ENCODE data around the gene BAG3.

Gene BAG3

DNA sequence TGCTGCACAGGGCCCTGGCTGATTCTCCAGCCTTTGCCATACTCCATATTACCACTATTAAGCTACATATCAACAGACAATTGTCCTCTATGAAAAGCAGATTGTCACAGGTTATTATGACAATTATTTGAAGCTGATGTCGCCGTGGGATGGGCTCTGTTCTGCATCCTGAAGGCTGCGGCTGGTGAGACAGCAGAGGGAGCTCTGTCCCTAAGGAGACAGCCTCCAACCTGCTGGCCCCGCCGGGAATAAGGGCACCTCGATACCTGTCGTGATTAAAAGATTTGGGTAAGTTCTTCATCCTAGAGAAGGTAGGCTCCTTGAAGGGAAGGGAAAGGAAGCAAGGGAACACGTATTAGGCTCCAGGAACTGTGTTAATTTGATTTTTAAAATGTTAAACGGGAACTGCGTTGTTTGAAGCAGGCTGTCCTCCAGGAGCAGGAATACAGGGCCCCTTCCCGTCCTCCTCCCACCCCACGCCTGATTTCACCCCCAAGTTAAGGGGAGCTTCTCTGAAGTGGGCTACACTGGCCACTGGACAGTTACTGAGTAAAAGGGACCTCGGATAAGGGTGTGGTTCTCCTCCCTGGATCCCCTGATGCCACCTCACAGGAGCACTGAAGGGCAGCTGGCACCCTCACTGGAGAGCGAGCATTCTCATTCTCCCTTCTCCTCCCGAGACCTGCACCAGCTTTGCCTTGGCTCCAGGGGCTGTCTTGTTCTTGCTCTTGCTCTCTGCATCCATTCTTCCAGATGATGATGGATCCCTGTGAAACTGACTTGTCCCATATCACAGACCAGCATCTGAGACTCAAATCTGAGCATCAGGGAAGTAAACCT, 42.6 kb upstream of the BAG3 start (continued):
- TF ChIP-seq ZNF600 (tag by site-specific recombination; IDR thresholded peaks at IDR 0.05) (0 out of 2 replicates have a peak, but pooled peaks have one; percentile 35), ZNF664 (tag by site-specific recombination; IDR thresholded peaks at IDR 0.05) (no peak), ZNF335 (tag by site-specific recombination; conservative IDR thresholded peaks at IDR 0.05) (peak; percentile 60), ZFP41 (tag by site-specific recombination; IDR thresholded peaks at IDR 0.05; ENCODE audit: borderline replicate concordance) (no peak), ZNF610 (tag by site-specific recombination; IDR thresholded peaks at IDR 0.05; ENCODE audit: borderline replicate concordance) (no peak), WT1 (tag by site-specific recombination; IDR thresholded peaks at IDR 0.05) (no peak), MZF1 (tag by site-specific recombination; IDR thresholded peaks at IDR 0.05; ENCODE audit: borderline replicate concordance) (no peak), ZNF837 (tag by site-specific recombination; IDR thresholded peaks at IDR 0.05) (no peak), ZBTB17 (tag by site-specific recombination; IDR thresholded peaks at IDR 0.05) (0 out of 2 replicates have a peak, but pooled peaks have one; percentile 22), ZNF214 (tag by site-specific recombination; IDR thresholded peaks at IDR 0.05; ENCODE audit: borderline replicate concordance) (no peak), ZBTB20 (tag by site-specific recombination; IDR thresholded peaks at IDR 0.05) (peak; percentile 52; the same call in 1 of the 2 replicates), HOXD13 (CRISPR knock-in tag; IDR thresholded peaks at IDR 0.05; ENCODE audit: borderline replicate concordance) (no peak), SP3 (tag by site-specific recombination; IDR thresholded peaks at IDR 0.05) (no peak), ZNF560 (tag by site-specific recombination; IDR thresholded peaks at IDR 0.05; ENCODE audit: borderline replicate concordance) (no peak), ZNF555 (tag by site-specific recombination; conservative IDR thresholded peaks at IDR 0.05) (no peak), IKZF3 (tag by site-specific recombination; IDR thresholded peaks at IDR 0.05) (0 out of 2 replicates have a peak, but pooled peaks have one; percentile 32), ZNF114 (tag by site-specific recombination; IDR thresholded peaks at IDR 0.05) (no peak)
- TF ChIP-seq, protein P1, sequence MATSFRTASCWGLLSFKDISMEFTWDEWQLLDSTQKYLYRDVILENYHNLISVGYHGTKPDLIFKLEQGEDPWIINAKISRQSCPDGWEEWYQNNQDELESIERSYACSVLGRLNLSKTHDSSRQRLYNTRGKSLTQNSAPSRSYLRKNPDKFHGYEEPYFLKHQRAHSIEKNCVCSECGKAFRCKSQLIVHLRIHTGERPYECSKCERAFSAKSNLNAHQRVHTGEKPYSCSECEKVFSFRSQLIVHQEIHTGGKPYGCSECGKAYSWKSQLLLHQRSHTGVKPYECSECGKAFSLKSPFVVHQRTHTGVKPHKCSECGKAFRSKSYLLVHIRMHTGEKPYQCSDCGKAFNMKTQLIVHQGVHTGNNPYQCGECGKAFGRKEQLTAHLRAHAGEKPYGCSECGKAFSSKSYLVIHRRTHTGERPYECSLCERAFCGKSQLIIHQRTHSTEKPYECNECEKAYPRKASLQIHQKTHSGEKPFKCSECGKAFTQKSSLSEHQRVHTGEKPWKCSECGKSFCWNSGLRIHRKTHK (tag by site-specific recombination; IDR thresholded peaks at IDR 0.05): no peak
- TF ChIP-seq, protein P2, sequence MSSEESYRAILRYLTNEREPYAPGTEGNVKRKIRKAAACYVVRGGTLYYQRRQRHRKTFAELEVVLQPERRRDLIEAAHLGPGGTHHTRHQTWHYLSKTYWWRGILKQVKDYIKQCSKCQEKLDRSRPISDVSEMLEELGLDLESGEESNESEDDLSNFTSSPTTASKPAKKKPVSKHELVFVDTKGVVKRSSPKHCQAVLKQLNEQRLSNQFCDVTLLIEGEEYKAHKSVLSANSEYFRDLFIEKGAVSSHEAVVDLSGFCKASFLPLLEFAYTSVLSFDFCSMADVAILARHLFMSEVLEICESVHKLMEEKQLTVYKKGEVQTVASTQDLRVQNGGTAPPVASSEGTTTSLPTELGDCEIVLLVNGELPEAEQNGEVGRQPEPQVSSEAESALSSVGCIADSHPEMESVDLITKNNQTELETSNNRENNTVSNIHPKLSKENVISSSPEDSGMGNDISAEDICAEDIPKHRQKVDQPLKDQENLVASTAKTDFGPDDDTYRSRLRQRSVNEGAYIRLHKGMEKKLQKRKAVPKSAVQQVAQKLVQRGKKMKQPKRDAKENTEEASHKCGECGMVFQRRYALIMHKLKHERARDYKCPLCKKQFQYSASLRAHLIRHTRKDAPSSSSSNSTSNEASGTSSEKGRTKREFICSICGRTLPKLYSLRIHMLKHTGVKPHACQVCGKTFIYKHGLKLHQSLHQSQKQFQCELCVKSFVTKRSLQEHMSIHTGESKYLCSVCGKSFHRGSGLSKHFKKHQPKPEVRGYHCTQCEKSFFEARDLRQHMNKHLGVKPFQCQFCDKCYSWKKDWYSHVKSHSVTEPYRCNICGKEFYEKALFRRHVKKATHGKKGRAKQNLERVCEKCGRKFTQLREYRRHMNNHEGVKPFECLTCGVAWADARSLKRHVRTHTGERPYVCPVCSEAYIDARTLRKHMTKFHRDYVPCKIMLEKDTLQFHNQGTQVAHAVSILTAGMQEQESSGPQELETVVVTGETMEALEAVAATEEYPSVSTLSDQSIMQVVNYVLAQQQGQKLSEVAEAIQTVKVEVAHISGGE (tag by site-specific recombination; conservative IDR thresholded peaks at IDR 0.05; ENCODE audit: low read depth): no peak
- TF ChIP-seq, protein P3, sequence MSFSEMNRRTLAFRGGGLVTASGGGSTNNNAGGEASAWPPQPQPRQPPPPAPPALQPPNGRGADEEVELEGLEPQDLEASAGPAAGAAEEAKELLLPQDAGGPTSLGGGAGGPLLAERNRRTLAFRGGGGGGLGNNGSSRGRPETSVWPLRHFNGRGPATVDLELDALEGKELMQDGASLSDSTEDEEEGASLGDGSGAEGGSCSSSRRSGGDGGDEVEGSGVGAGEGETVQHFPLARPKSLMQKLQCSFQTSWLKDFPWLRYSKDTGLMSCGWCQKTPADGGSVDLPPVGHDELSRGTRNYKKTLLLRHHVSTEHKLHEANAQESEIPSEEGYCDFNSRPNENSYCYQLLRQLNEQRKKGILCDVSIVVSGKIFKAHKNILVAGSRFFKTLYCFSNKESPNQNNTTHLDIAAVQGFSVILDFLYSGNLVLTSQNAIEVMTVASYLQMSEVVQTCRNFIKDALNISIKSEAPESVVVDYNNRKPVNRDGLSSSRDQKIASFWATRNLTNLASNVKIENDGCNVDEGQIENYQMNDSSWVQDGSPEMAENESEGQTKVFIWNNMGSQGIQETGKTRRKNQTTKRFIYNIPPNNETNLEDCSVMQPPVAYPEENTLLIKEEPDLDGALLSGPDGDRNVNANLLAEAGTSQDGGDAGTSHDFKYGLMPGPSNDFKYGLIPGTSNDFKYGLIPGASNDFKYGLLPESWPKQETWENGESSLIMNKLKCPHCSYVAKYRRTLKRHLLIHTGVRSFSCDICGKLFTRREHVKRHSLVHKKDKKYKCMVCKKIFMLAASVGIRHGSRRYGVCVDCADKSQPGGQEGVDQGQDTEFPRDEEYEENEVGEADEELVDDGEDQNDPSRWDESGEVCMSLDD (tag by site-specific recombination; IDR thresholded peaks at IDR 0.05): no peak
- TF ChIP-seq, protein P4, sequence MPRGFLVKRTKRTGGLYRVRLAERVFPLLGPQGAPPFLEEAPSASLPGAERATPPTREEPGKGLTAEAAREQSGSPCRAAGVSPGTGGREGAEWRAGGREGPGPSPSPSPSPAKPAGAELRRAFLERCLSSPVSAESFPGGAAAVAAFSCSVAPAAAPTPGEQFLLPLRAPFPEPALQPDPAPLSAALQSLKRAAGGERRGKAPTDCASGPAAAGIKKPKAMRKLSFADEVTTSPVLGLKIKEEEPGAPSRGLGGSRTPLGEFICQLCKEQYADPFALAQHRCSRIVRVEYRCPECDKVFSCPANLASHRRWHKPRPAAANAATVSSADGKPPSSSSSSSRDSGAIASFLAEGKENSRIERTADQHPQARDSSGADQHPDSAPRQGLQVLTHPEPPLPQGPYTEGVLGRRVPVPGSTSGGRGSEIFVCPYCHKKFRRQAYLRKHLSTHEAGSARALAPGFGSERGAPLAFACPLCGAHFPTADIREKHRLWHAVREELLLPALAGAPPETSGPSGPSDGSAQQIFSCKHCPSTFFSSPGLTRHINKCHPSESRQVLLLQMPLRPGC (tag by site-specific recombination; IDR thresholded peaks at IDR 0.05): no peak
- TF ChIP-seq, protein P5, sequence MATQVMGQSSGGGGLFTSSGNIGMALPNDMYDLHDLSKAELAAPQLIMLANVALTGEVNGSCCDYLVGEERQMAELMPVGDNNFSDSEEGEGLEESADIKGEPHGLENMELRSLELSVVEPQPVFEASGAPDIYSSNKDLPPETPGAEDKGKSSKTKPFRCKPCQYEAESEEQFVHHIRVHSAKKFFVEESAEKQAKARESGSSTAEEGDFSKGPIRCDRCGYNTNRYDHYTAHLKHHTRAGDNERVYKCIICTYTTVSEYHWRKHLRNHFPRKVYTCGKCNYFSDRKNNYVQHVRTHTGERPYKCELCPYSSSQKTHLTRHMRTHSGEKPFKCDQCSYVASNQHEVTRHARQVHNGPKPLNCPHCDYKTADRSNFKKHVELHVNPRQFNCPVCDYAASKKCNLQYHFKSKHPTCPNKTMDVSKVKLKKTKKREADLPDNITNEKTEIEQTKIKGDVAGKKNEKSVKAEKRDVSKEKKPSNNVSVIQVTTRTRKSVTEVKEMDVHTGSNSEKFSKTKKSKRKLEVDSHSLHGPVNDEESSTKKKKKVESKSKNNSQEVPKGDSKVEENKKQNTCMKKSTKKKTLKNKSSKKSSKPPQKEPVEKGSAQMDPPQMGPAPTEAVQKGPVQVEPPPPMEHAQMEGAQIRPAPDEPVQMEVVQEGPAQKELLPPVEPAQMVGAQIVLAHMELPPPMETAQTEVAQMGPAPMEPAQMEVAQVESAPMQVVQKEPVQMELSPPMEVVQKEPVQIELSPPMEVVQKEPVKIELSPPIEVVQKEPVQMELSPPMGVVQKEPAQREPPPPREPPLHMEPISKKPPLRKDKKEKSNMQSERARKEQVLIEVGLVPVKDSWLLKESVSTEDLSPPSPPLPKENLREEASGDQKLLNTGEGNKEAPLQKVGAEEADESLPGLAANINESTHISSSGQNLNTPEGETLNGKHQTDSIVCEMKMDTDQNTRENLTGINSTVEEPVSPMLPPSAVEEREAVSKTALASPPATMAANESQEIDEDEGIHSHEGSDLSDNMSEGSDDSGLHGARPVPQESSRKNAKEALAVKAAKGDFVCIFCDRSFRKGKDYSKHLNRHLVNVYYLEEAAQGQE (tag by site-specific recombination; IDR thresholded peaks at IDR 0.05): no peak

Data from HEK293 (cell line).